ENCODE data around the gene FCRL6.

DNA sequence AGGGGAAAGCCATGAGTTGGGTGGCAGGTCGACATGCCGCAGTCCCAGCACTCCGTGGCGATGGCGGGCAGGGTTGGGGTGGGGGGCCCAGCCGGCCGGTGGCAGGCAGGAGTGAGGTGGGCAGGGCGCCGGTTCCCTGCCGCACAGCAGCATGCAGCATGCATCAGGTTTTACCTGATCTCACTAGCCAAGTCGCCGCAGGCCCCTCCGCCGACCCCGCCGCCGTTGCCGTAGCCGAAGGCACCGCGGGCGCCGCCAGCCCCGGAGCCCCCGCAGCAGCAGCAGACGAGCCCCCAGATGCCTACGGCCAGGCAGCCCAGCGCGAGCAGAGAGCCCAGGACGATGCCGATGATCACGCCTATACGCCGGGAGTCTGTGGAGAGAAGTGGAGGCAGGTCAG lies 53.5 kb downstream of the FCRL6 start:
- TF ChIP-seq, protein P1, sequence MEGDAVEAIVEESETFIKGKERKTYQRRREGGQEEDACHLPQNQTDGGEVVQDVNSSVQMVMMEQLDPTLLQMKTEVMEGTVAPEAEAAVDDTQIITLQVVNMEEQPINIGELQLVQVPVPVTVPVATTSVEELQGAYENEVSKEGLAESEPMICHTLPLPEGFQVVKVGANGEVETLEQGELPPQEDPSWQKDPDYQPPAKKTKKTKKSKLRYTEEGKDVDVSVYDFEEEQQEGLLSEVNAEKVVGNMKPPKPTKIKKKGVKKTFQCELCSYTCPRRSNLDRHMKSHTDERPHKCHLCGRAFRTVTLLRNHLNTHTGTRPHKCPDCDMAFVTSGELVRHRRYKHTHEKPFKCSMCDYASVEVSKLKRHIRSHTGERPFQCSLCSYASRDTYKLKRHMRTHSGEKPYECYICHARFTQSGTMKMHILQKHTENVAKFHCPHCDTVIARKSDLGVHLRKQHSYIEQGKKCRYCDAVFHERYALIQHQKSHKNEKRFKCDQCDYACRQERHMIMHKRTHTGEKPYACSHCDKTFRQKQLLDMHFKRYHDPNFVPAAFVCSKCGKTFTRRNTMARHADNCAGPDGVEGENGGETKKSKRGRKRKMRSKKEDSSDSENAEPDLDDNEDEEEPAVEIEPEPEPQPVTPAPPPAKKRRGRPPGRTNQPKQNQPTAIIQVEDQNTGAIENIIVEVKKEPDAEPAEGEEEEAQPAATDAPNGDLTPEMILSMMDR (conservative IDR thresholded peaks at IDR 0.05 in 1 of 2, IDR thresholded peaks at IDR 0.05 in 1 of 2; ENCODE audit: low read depth in 1 of 2, low read length in 2 of 2), result no peak
- no peak for TF ChIP-seq EZH2 (IDR thresholded peaks at IDR 0.05; ENCODE audit: low read length, missing control alignments)

All from fibroblast of lung (primary cell).